ENCODE data around the gene FOXE1.

FOXE1 gene

GRCh38 chr9:97853056-97853843 is at the start of gene FOXE1:
FOXE1 (plus strand) TSS chr9:97853226; CDS start chr9:97853915, 689 bp downstream.
- no peak for DNase-seq (ENCODE audit: low spot score)

GRCh38 chr9:97804059-97804365 is 49.0 kb upstream of the FOXE1 start:
- no peak for DNase-seq (ENCODE audit: low spot score)

GRCh38 chr9:97806721-97807120 is 46.3 kb upstream of the FOXE1 start:
- DNase-seq (ENCODE audit: low spot score) = no peak

- no peak for DNase-seq (ENCODE audit: low spot score)
Measured at GRCh38 chr9:97807681-97808080, 45.3 kb upstream of the FOXE1 start.

- DNase-seq (ENCODE audit: low spot score) = no peak
Measured at GRCh38 chr9:97808415-97808814, 44.6 kb upstream of the FOXE1 start.

- DNase-seq (ENCODE audit: low spot score) = no peak
Measured at GRCh38 chr9:97808972-97809371, 44.1 kb upstream of the FOXE1 start.

GRCh38 chr9:97809666-97810344 is 43.2 kb upstream of the FOXE1 start:
- DNase-seq (ENCODE audit: low spot score) = no peak

- no peak for DNase-seq (ENCODE audit: low spot score)
Measured at GRCh38 chr9:97811533-97812246, 41.3 kb upstream of the FOXE1 start.

- DNase-seq (ENCODE audit: low spot score) = no peak
Measured at GRCh38 chr9:97812247-97812543, 40.8 kb upstream of the FOXE1 start.

- no peak for DNase-seq (ENCODE audit: low spot score)
Measured at GRCh38 chr9:97813072-97813471, 40.0 kb upstream of the FOXE1 start.

GRCh38 chr9:97819735-97820134 is 33.3 kb upstream of the FOXE1 start:
- DNase-seq (ENCODE audit: low spot score) = no peak

- DNase-seq (ENCODE audit: low spot score) = no peak
Measured at GRCh38 chr9:97820373-97820772, 32.7 kb upstream of the FOXE1 start.

- DNase-seq (ENCODE audit: low spot score) = no peak
Measured at GRCh38 chr9:97830884-97831829, 21.9 kb upstream of the FOXE1 start.

- no peak for DNase-seq (ENCODE audit: low spot score)
Measured at GRCh38 chr9:97831843-97832636, 21.0 kb upstream of the FOXE1 start.

GRCh38 chr9:97840521-97840920 is 12.5 kb upstream of the FOXE1 start:
- DNase-seq (ENCODE audit: low spot score) = no peak

GRCh38 chr9:97842960-97843359 is 10.1 kb upstream of the FOXE1 start:
- no peak for DNase-seq (ENCODE audit: low spot score)

- DNase-seq (ENCODE audit: low spot score) = no peak
Measured at GRCh38 chr9:97845130-97845529, 7.9 kb upstream of the FOXE1 start.

- no peak for DNase-seq (ENCODE audit: low spot score)
Measured at GRCh38 chr9:97845763-97846162, 7.3 kb upstream of the FOXE1 start.

GRCh38 chr9:97846347-97846746 is 6.7 kb upstream of the FOXE1 start:
- no peak for DNase-seq (ENCODE audit: low spot score)

- no peak for DNase-seq (ENCODE audit: low spot score)
Measured at GRCh38 chr9:97847474-97848214, 5.4 kb upstream of the FOXE1 start.

- DNase-seq (ENCODE audit: low spot score) = no peak
Measured at GRCh38 chr9:97848215-97848479, 4.9 kb upstream of the FOXE1 start.

All from cerebellar cortex (tissue), 1 donor.